ENCODE data around the gene GRAMD1B.
"Not testable (repeated sequence)": the region's sequence is repeated elsewhere in the genome, so short reads cannot be mapped to it uniquely, and the experiment has no call there.

GRAMD1B gene

DNA sequence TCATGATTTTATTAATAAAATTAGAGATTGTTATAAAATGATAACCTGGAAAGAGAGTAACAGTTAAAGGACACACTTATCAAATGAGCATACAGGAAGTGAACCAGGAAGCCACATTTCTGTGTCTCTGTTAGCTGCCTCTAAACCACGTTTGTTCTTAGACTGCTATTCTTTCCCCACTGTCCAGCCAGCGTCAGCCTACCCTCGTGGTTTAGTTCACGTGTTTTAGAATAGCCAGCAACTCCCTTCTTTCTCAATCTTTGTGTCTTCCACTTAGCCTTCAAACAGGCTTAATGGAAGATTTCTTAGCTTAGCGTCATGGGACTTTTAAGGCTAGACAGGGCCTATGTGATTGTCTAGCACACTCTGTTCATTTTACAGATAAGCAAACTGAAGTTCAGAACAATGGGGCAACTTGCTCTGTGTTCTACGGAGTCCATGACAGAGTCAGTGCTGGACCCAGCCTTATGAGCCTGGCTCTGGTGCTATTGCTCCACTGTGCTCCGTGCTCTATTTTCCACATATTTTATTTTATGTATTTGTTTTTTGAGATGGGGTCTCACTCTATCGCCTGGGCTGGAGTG, 27.2 kb downstream of the GRAMD1B start:
- no peak for DNase-seq (ENCODE audit: low spot score)
- TF ChIP-seq, protein P1, sequence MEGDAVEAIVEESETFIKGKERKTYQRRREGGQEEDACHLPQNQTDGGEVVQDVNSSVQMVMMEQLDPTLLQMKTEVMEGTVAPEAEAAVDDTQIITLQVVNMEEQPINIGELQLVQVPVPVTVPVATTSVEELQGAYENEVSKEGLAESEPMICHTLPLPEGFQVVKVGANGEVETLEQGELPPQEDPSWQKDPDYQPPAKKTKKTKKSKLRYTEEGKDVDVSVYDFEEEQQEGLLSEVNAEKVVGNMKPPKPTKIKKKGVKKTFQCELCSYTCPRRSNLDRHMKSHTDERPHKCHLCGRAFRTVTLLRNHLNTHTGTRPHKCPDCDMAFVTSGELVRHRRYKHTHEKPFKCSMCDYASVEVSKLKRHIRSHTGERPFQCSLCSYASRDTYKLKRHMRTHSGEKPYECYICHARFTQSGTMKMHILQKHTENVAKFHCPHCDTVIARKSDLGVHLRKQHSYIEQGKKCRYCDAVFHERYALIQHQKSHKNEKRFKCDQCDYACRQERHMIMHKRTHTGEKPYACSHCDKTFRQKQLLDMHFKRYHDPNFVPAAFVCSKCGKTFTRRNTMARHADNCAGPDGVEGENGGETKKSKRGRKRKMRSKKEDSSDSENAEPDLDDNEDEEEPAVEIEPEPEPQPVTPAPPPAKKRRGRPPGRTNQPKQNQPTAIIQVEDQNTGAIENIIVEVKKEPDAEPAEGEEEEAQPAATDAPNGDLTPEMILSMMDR (IDR thresholded peaks at IDR 0.05), result no peak
- Histone ChIP-seq H3K4me3 (no peak overlapping the region), H3K27ac (peak overlapping the region in 1 of 2 donors; percentile 64)

DNA sequence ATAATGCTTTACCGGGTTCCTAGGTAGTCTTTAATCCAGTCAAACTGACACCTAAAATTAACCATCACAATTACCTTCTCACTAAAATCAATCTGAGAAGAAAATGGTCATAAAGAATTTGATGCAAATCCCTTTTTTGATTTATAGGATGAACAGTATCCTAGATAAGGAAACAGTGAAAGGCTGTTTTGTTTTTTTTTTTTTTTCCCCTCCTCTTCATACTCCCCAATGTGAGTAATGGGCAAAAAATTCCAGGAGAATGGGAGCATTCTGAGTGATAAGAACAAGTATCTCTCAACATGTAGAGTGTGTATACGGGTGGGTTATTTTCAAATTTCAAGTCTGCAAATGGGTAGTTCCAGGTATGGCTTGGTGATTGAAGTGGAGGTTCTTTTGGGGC, 28.4 kb downstream of the GRAMD1B start:
- TF ChIP-seq, protein P1 (IDR thresholded peaks at IDR 0.05), result no peak
- Histone ChIP-seq H3K27ac (no peak overlapping the region), H3K4me3 (no peak overlapping the region)
- no peak for DNase-seq (ENCODE audit: low spot score)

- TF ChIP-seq, protein P1 (IDR thresholded peaks at IDR 0.05), result no peak
Observed at GRCh38 chr11:123460012-123460700, 30.1 kb downstream of the GRAMD1B start.

GRCh38 chr11:123461164-123461563, 31.1 kb downstream of the GRAMD1B start:
- H3K4me3 ChIP-seq, result no peak overlapping the region
- H3K27ac ChIP-seq, result no peak overlapping the region
- DNase-seq (ENCODE audit: low spot score), result no peak
- TF ChIP-seq, protein P1 (IDR thresholded peaks at IDR 0.05), result no peak

More at GRCh38 chr11:123460012-123460700, 30.1 kb downstream of the GRAMD1B start:
- H3K27ac ChIP-seq, result no peak overlapping the region
- H3K4me3 ChIP-seq, result no peak overlapping the region
- DNase-seq (ENCODE audit: low spot score), result no peak

- not testable (repeated sequence) for H3K4me3 ChIP-seq; DNase-seq (ENCODE audit: low spot score)
- H3K27ac ChIP-seq, result peak overlapping the region in 1 of 2 donors; percentile 51
Observed at GRCh38 chr11:123465667-123466066, 35.6 kb downstream of the GRAMD1B start.

DNA sequence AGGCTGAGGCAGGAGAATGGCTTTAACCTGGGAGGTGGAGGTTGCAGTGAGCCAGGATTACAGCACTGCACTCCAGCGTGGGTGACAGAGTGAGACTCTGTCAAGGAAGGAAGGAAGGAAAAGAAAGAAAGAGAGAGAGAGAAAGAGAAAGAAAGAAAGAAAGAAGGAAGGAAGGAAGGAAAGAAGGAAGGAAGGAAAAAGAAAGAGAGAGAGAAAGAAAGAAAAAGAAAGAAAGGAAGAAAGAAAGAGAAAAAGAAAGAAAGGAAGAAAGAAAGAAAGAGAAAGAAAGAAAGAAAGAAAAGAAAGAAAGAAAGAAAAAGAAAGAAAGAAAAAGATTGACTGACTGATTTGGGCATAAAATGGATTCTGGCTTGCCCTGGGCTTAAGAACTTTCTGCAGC, 36.1 kb downstream of the GRAMD1B start:
- DNase-seq (ENCODE audit: low spot score); H3K4me3 ChIP-seq: not testable (repeated sequence)
- peak overlapping the region in 1 of 2 donors; percentile 51 for H3K27ac ChIP-seq

GRCh38 chr11:123469089-123469488, 39.0 kb downstream of the GRAMD1B start:
- Histone ChIP-seq H3K4me3 (no peak overlapping the region), H3K27ac (no peak overlapping the region)
- no peak for DNase-seq (ENCODE audit: low spot score)
- TF ChIP-seq, protein P1 (IDR thresholded peaks at IDR 0.05), result no peak

GRCh38 chr11:123469586-123469985, 39.5 kb downstream of the GRAMD1B start:
- DNase-seq (ENCODE audit: low spot score), result no peak
- H3K27ac ChIP-seq, result no peak overlapping the region
- no peak overlapping the region for H3K4me3 ChIP-seq
- TF ChIP-seq, protein P1 (IDR thresholded peaks at IDR 0.05), result no peak

All from coronary artery (tissue), 2 donors.